ENCODE measurements around the gene NR1H3. TPM values are rescaled to one million over a fixed set of nuclear protein-coding genes. Genes with fewer than 3 reads are reported as not detected.

Gene NR1H3
- total and polyA plus RNA-seq, 12 donors: 15.4 to 246 (median 47.2) TPM

GRCh38 chr11:47289856-47290255, 32.1 kb downstream of the NR1H3 start:
- H3K4me3 ChIP-seq: no peak overlapping the region
- intact Hi-C loops (cut with DNase I): no loop called here
- TF ChIP-seq POLR2A (IDR thresholded peaks at IDR 0.05): no peak
- no peak for TF ChIP-seq CTCF (IDR thresholded peaks at IDR 0.05)
- H3K27me3 ChIP-seq: no peaks in the 10 kb centered on the region
- no peaks in the 10 kb centered on the region for H3K4me1 ChIP-seq (replicated peaks in 1 of 2)
- H3K36me3 ChIP-seq (replicated peaks in 1 of 2): peaks cover 0 to 99% of the 10 kb centered on the region in 2 donors
- peak in 1 of 7 donors; percentile 41 for DNase-seq
- no peaks in the 10 kb centered on the region for H3K9me3 ChIP-seq (replicated peaks in 1 of 3)
- 91 to 96% (median 94%) methylated on average over 15 of the region's 15 CpGs for WGBS, 4 donors
- H3K27ac ChIP-seq: no peak overlapping the region

- 93 to 96% (median 95%) methylated on average over 5 of the region's 5 CpGs for WGBS, 4 donors
- DNase-seq: no peak
Measured at GRCh38 chr11:47295385-47295784, 37.6 kb downstream of the NR1H3 start.

GRCh38 chr11:47296045-47296444, 38.2 kb downstream of the NR1H3 start:
- H3K9me3 ChIP-seq (replicated peaks in 1 of 3): no peaks in the 10 kb centered on the region
- WGBS, 4 donors: 83 to 90% (median 88%) methylated on average over 4 of the region's 4 CpGs
- no peaks in the 10 kb centered on the region for H3K27me3 ChIP-seq
- no peak for TF ChIP-seq CTCF (IDR thresholded peaks at IDR 0.05)
- TF ChIP-seq POLR2A (IDR thresholded peaks at IDR 0.05): no peak
- intact Hi-C loops (cut with DNase I): no loop called here
- H3K4me1 ChIP-seq (replicated peaks in 1 of 2): no peaks in the 10 kb centered on the region
- no peak overlapping the region for H3K27ac ChIP-seq
- H3K36me3 ChIP-seq (replicated peaks in 1 of 2): peaks cover 0 to 94% of the 10 kb centered on the region in 2 donors
- no peak overlapping the region for H3K4me3 ChIP-seq
- DNase-seq: peak in 1 of 7 donors; percentile 7

More at GRCh38 chr11:47295385-47295784, 37.6 kb downstream of the NR1H3 start:
- no peaks in the 10 kb centered on the region for H3K9me3 ChIP-seq (replicated peaks in 1 of 3)
- no peaks in the 10 kb centered on the region for H3K4me1 ChIP-seq (replicated peaks in 1 of 2)
- TF ChIP-seq CTCF (IDR thresholded peaks at IDR 0.05) (no peak), POLR2A (IDR thresholded peaks at IDR 0.05) (no peak)
- peaks cover 0 to 94% of the 10 kb centered on the region in 2 donors for H3K36me3 ChIP-seq (replicated peaks in 1 of 2)
- no peaks in the 10 kb centered on the region for H3K27me3 ChIP-seq
- no peak overlapping the region for H3K4me3 ChIP-seq
- intact Hi-C loops (cut with DNase I): no loop called here
- no peak overlapping the region for H3K27ac ChIP-seq

- Histone ChIP-seq H3K9me3 (replicated peaks in 1 of 3) (peaks cover 0 to 8% (median 0%) of the 10 kb centered on the region in 3 donors), H3K27ac (no peak overlapping the region), H3K36me3 (replicated peaks in 1 of 2) (peaks cover 0 to 91% of the 10 kb centered on the region in 2 donors), H3K4me3 (no peak overlapping the region), H3K4me1 (replicated peaks in 1 of 2) (no peaks in the 10 kb centered on the region), H3K27me3 (no peaks in the 10 kb centered on the region)
- TF ChIP-seq POLR2A (IDR thresholded peaks at IDR 0.05): no peak
- TF ChIP-seq CTCF (IDR thresholded peaks at IDR 0.05): no peak
- intact Hi-C loops (cut with DNase I): no loop called here
- WGBS, 4 donors: 95 to 97% (median 96%) methylated on average over 3 of the region's 3 CpGs
- DNase-seq: no peak
Measured at GRCh38 chr11:47299078-47299477, 41.3 kb downstream of the NR1H3 start.
